Stimulated activated CD4-positive, alpha-beta T cell treated with anti-CD3 and anti-CD28 coated beads, Interleukin-2, amount 100 ng/mL, for 24 hours (primary cell): Measurements from ENCODE around the gene HHLA2.

Experiments
- DNase-seq, 2 donors: peaks; one replicate each; pipeline ENCODE4 v3.0.0-alpha.2; 2020

HHLA2 gene

DNA sequence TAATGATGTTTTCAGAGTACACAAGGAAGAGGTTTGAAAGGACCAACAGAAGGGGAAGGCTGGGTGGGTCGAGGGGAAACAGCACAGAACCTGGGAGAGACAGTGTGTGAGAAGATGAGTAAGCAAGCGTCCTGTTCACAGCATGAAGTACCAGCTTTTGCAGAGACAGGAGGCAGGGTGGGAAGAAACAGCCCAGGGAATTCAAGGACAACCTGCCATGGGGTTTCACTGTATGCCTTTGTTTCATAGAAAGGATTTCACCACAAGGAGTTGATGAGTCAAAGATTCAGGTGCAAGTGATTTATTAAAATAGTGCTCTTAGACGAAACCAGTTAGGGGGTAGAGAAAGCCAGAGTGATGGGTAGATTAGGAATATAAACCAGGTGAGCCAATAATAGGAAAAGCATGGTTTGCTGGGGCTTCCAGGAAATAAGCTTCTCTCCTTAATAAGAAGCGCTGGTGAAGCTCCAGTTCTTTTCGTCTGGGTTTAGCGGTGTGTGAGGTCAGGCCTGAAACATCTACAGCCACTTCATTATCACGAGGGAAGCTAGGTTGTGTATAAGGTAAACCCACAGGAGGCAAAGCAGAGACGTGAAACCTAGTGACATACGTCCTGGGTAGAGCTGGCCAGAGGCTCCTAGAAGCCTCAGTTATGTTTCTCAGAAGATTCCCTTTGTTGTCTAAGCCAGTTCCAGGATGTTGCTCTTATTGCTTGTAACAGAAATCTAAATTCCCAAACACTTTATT, 3.9 kb downstream of the HHLA2 start:
- DNase-seq: no peak

DNA sequence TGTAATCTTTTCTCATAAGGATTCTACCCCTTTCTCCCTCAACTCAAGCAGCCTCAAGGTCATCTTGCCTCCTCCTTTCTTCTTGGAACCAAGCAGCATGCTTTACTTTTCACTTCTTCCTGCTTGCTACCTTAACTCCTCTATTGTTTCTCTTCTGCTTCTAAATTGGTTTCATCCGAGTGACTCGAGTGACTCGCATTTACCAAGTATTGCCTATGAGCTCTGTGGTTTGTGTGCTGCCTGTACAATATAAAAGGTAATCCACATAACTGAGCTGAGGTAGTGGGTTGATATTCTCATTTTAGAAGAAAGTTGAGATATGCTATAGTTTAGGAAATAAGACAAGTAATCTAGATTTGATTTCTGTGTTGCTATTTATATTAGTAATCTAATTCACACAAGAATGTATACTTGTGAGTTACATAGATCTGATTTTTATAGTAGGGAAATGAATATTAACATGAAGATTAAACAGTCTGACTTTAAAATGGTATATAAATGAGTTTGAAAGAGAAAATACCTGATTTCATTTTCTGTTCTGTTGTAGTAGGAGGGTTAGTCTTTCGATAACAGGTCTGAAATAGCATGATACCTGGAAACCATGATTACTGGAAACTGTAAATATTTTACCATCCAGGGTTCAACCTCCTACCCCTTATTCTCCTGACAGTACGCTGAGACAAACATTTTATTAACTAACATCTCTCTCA, 5.5 kb downstream of the HHLA2 start:
- DNase-seq: no peak

DNA sequence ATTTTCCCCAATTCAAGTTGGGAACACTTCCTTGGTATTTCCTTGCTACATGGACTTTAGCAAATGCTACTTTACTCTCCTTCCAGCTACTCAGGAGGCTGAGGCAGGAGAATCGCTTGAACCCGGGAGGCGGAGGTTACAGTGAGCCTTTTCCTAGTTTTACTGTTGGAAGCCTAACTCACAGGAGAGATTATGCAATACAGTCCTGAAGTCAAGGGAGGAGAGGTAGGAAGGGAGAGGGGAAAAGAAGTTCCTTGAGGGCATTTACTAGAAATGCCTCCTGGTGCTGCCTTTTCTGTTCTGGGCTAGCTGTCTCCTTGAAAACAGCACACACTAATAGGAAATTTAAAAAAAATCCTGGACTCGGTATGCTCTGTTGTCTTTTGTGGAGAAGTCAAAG, 6.2 kb downstream of the HHLA2 start:
- DNase-seq: no peak

DNA sequence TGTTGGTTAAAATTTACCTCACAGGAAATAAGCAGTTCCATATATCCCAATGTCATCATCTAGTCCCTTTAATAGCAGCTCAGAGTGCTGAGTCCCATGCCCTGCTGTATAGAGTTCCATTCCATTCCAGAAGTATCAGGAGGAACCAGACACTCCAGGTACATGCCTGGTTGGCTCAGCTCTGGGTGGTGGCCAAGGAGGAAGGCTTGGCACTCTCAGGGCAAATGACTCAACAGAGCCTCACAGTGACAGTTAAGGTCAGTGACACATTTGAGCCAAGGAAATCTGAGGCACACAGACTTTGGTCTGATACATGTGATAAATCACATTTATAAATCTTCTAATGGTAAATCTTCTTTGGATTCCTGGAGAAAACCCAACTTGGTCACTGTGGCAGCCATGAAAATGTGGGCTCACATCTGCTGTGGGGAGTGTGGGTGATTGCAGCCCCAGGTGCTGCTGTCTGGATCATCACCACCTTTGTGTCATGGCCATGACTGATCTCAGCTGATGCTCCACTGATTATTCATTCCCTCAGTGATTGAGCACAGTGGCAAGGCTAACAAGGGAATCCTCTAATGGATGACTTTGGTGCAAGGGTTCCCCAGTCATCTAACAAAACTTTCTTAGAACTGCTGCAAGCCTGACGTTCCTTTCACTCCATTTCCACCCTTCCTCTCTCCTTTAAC, 9.3 kb downstream of the HHLA2 start:
- DNase-seq: no peak

DNA sequence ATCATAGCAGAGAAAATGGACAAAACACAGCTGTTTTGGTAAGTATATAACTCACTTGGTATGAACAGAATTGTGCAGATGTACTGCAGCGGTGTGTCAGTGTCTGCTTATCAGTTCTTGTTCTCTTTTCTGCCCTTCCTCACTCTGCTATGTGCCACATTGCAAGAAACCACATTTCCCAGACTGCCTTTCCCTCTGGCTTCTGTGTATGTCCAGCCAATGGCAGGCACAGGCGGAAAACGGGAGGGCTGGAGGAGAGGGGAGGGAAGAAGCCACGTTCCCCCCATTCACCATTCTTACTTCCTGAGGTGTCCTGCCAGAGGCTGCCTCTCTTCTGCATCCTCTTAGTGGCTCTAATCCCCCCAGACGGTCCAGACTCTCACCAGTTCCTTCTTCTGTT, 15.4 kb downstream of the HHLA2 start:
- DNase-seq: no peak

DNA sequence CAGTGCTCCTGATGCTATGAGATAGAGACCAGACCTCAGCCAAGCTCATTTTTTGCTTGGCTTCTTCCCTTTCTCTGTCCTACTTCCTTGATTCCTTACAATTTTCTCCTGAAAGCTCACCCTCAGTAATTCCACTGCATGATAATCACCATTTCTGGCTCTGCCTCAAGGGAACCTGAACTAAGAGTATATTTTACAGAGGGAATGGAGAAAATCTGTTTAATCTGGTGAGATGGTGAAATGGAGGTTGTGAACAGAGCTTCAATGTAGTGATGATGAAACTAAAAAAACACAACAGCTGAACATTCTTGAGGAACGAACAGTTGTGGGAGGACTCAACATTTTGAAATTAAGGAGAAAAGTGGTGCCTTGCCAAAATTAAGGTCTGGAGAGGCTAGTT, 16.3 kb downstream of the HHLA2 start:
- DNase-seq: no peak

DNA sequence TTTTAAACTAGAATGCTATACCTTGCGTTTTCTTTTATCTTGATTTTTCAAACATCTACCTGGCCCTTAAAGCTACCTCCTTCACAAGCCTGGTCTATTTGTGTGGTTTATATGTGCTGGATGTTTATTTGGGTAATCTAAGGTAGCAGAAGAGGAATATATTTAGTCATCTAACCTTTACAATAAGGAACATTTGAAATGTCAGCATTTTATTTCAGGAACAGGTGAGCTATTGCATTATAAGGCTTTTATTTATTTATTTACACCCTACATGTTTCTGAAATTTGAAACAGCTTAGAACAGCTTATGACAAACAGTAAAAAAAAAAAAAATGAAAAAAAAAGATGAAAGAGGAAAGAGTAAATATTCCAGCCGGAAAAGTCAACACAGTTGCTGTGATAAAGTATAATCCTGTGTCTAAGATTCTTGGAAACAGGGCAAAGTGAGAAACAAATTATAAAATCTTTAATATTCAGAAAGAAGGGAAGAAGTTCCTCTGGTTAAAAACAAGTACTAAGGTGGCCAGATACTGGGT, 19.5 kb downstream of the HHLA2 start:
- no peak for DNase-seq

DNA sequence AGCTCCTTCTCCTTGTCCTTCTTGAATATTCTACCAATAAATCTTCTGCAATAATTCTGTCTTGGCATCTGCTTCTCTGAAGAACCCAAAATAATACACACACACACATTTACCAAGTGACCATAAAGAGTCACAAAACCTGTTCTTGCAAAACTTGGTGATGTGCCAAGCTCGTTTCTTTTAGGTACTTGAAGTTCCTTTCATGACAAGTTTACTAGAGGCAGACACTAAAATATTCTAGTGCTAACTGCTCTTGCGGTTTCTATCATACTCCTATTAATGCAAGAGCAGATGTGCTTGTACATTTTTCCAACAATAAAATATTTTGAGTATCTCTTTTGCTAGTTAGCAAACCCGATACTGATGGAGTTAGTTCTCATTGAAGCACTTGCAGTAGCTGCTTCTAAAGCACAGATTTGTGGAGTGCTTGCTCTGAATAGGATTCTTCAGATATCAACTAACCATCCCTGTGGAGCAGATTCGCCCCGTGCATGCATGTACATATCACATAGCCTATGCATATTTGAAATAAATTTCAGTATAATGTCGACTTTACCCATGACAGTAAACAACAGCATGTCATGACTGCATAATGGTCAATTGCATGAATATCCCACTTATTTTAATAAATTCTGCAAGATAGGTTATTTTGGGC, 23.2 kb downstream of the HHLA2 start:
- DNase-seq: no peak

DNA sequence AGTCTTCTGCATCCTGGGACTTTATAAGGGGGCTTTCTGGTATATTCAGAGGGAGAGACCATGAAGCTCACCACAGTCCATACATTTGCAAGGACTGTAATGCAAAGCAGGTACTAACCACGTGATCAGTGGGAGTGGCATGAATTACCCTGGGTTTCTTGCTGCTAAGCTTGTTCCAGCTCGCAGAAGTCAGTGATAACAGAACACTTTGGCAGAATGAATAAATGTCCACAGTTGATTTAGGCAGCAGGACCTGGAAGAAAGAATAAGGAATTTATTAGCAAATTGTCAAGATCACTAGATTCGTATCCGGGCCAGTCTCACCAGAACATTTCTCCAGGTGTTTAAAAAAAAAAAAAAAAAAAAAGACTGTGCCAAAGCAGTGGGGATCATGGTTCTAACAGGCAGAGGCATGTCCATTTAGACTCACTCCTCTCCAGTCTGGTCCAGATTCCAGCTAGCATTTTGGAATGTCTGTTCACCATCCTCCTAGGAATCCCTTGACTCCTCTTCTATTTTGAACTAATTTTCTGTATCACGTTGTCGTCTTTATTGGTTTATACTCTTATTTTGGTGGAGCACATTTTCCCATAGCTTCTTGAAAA, 24.5 kb downstream of the HHLA2 start:
- DNase-seq: no peak

DNA sequence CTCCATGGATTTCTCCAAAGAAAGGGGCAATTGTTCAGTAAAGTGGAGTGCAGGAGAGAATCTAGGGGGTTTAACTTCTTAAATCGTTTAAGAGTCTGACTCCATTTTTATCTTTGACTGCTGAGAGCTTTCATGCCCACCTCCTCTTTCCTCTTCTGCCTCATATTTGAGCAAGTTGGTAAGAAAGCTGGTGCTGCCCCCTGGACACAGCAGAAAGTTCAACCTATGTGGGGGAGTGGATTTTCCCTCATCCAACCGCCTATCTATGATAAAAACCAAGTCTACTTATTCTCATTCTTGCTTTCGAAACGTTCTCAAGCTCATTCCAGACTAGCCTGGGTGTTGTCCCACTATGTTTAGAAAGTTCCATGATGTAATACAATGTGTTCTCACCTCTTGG, 26.0 kb downstream of the HHLA2 start:
- peak in 1 of 2 donors; percentile 45 for DNase-seq

DNA sequence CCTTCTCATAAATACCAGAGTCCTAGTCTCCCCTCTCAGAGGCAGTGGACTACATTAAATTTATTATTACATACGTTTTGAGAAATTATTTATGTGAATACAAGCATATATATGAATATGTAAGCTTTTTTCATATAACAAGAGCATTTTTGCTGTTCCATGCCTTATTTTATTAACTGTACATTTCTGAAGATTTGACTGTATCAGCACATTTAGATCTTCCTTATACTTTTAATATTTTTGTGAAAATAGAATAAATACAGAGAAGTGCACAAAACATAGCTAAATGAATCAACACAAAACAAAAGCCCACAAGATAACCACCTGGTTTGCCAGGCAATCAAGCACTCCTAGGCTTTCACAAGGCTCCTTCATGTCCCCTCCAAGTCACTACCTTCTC, 27.8 kb downstream of the HHLA2 start:
- no peak for DNase-seq

DNA sequence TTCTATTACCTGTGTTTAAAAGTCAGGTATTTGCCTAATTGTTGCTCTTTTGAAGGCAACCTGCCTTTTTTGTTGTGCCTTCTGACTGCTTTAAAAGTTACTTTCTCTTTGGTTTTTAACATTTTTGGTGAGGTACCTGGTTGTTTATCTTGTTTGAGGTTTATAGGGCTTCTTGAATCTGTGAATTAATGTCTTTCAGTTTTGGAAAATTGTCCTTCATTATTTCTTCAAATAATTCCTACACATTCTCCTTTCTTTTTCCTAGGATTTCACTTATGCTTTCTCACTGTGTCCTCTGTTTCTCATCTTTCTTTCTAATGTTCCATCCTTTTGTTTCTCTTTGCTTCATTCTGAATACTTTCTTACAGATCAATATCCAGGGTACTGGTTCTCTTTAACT, 30.8 kb downstream of the HHLA2 start:
- no peak for DNase-seq

DNA sequence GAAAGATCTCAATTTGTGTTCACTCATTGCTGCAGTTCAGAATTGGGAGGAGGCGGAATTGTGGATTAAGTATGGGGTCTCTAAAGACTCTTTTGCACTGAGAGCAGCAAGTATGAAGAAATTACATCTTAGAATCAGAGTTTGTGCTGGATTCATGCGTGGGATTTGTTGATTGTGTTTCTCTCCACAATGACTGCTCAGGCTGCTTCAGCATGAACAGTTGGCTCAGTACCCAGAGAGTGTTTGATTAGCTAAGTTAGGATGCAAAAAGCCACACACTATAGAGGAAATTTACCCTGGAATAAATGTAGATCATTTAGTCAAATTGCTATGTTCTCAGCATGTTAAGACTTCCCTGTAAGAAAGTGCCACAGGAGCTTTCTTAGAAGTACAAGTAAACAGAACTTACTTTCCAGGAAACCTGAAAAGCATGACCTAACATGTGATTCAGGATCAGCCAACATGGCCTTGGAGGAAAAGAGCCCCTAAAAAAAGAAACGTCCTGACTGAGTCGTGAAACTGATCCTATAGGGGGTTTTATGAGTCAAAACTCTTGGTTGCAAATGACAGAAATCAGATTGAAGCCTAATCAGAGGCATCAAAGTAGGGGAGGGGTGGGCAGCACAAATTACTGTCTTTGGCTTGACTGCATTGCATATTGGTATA, 32.6 kb downstream of the HHLA2 start:
- DNase-seq: no peak

DNA sequence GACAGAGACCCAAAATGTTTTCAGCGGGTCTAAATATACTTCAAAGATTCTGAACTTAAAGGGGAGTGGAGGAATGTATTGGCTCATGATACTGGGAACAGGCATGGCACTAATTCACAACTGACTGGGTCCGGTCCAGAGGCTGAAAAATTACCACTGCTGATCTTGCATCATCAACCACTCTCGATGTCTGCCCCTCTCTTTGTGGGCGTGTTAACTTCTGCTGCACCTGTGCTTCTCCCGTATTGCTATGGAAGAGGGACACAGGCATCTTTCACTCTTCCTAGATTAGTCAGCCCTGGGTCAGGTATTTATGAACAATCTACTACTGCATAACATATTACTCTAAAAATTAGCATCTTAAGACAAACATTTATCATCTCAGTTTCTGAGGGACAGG, 33.2 kb downstream of the HHLA2 start:
- no peak for DNase-seq

DNA sequence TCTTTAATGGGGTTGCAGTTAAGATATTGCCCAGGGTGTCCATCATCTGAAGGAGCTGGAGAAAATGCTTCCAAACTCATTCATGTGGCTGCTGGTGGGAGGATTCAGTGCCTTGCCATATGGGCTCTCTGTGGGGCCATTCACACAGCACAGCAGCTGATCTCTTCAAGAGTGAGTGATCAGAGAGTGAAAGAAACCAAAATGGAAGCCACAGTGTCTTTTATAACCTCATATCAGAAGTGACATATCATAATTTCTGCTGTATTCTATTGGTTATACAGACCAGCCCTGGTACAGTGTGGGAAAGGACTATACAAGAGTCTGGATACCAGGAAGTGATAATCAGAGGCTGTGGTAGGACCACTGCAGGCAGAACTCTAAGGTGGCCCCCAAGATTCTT, 33.6 kb downstream of the HHLA2 start:
- DNase-seq: no peak

DNA sequence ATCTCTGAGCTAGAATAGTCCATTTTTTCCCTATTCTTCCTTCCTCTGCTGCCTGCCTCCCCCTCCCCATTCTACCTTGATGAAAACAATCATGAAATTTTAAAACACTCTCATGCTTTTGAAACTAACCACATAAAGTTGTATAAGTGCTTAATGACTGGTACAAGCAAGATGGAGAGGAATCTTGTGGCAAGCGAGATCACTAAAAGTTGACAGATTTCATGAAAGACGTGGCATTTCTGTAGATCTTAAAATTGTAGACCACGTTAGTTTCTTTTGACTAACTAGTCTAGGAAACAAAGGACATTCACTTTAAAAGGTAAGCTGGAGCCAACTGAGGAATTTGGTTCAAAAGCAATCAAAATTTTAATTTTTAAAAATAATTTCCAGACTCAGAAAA, 35.4 kb downstream of the HHLA2 start:
- DNase-seq: no peak

DNA sequence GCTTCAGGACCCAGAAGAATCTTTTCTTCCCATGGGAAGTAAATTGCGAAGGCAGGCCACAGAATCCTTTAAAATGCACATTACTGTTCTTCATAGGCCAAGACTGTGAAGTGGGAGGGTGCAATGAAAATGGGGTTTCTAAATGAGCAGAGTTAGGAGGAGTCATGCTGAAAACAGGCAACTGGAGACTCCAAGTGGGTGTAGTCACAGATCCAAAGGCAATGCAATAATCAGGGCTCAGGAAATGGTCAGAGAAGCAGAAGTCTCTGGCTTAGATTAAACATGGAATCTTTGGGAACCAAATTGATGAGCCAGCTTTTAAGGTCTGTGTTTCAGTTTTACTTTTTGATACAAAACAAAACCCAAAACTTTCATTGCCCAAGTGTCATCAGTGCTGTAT, 37.6 kb downstream of the HHLA2 start:
- no peak for DNase-seq

DNA sequence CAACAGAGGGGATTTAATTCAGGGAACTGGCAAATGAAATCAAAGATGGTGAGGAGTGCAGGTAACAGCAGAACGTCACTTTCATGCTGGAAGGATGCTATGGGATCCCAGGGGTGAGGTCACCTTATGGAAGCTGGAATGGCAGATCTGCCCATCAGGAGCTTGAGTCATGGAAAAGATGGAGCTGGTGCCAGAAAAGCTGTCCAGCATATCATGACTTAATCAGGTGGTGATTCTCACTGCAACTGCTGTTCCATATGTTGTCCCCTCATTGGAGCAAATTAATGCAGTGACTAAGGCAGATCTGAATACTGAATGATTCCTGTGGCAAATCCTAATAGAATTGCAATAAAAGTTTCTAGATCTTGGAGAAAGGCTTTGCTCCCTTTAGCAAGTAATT, 38.4 kb downstream of the HHLA2 start:
- DNase-seq: no peak

DNA sequence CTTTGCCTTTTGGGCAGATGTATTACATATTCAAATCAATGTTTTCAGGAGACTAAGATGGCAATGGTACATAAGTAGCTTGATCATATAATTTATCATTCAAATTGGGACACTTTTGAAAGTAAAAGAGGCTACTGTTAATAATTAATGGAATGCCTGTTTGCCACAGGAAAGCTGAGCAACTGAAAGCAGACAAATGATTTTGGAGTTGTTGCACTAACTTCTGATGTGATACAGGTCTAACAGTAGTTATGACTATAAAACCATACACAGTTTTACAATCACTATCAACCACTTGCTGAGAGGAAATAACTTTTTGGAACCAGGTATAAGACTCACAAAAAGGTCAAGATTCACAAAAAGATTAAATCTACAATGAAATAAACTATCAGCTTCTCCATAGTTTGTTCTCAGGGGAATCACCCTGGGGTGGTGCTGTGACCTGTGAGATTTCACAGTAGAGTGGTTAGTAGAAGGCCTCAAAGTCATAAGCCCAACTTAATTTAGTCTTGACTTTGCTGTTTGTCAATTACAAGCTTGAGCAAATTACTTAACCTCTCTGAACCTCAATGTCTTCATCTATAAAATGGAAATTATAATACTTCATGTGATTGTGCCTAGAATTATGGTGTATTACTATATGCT, 42.7 kb downstream of the HHLA2 start:
- no peak for DNase-seq

DNA sequence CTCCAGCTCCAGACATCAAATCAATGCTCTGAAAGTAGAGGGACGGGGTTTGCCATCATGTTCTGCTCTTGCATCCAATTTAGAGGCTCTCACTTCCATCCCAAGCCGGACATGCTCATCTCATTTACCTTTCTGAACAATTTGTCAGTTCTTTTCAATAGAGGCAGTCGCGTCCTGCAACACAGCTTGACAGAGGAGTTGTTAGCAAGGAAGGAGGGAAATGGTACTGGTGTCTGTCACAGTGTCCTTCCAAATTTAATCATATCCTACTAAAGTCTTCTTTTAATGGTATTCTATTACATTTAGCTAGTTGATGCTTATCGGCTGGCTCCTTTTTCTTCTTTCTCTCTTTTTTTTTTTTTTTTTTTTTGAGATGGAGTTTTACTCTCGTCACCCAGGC, 45.6 kb downstream of the HHLA2 start:
- DNase-seq: no peak

DNA sequence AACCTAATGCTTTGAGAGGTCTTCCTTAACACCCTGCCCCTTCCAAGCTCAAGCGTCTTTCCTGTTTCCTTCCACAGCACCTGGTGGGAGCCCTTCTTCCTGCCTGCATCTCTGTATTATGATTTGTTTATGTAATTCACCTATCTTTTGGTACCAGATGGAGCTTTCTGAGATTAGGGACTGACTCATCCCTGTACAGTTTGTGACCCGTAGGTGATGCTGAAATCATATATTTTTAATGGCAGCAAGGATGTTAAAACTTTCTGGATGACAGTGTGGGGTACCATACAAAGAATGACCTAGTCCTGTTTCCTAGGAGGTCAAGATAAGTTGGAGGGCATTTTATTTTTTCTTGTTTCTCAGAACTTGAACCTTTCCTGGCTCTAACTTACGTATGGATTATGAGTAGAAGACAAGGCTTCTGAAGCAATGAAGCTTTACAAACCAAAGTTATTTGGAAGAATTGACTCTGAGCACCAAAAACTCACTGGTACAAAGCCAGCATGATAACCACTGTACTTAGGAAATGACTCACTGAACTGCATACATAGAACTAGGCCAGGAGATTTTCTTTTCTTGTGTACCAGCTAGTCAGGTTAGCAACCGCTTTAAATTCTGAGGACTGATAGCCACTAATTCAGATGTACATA, 46.6 kb downstream of the HHLA2 start:
- DNase-seq: no peak
